ENCODE measurements around the gene COBL.
"Not testable (repeated sequence)": the region's sequence is repeated elsewhere in the genome, so short reads cannot be mapped to it uniquely, and the experiment has no call there.

Gene COBL

DNA sequence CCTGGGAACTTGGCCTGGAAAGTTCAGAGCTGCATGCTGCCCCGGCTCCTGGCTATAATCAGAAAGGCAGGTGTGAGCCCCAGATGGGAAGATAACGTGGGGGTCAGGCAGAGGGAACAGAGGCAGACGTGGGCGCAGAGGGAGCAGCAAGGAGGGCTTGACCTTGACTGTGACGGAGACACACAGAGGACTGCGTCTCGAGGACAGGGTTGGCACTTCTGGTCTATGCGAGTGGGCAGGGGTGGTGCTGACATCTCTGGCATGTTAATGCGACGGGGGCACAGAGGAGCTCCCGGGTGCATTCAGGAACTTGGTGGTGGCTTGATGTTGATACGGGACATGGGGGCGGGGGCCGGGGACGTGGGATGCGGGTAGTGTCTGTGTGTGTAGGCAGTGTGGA lies 301.8 kb downstream of the COBL start:
- no peak for DNase-seq

GRCh38 chr7:51013861-51014511 lies 302.6 kb downstream of the COBL start:
- no peak for DNase-seq

DNA sequence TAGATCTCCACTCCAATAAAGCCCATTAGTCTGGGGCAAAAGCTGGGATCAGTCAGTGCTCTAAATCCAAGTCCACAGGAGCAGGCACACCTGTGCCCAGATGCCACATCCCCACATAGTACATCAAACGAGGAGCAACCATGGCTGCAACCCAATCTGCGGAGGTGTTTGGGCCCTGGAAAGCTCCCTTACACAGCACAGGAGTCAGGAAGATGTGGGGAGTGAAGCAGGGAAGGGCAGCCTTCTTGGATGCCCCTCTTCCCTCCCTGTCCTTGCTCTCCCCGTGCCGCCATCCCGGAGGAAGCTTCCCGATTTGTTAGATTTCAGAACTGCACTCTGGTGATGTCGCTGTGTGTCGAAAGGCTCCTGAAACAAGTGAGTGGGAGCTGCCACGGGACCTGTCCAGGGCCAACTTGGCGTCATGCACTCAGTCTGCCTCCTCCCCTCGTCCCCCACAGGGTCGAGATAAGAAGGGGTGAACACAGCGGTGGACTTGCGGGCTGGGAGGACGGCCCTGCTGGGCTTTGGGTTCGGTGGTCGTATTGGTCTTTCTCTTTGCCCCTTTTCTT lies 303.3 kb downstream of the COBL start:
- DNase-seq = no peak

GRCh38 chr7:51012569-51013217 lies 303.9 kb downstream of the COBL start:
- no peak for DNase-seq

DNA sequence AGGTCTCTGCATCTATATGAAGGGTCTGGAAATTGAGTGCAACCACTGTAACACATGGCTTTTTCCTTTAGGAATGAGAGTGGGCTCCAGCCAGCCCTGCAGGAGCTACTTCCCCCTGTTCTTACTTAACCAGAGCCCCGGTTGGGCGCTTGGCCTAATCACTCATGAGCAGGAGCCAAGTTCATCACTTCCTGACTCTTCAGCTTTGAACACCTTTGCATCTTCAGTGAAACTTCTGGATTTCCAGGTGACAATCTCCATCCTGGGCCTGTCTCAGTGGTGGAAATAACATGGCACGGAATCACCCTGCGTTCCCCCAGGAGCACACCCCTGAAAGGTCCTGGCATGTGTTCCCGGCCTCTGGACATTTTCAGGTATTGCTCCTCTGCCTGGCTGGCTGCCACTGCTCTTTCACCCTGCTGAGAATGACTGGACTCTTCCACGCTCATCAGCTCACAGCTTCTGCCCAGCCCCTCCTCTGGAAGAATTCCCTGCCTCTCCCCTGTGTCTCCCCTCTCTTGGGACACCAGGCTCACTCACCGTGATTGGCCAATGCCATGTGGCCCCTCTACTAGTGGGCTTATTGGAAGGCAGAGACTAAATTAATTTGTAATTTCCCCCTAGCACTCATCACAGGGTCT lies 304.8 kb downstream of the COBL start:
- no peak for DNase-seq

GRCh38 chr7:51010534-51010933 lies 306.1 kb downstream of the COBL start:
- no peak for DNase-seq

DNA sequence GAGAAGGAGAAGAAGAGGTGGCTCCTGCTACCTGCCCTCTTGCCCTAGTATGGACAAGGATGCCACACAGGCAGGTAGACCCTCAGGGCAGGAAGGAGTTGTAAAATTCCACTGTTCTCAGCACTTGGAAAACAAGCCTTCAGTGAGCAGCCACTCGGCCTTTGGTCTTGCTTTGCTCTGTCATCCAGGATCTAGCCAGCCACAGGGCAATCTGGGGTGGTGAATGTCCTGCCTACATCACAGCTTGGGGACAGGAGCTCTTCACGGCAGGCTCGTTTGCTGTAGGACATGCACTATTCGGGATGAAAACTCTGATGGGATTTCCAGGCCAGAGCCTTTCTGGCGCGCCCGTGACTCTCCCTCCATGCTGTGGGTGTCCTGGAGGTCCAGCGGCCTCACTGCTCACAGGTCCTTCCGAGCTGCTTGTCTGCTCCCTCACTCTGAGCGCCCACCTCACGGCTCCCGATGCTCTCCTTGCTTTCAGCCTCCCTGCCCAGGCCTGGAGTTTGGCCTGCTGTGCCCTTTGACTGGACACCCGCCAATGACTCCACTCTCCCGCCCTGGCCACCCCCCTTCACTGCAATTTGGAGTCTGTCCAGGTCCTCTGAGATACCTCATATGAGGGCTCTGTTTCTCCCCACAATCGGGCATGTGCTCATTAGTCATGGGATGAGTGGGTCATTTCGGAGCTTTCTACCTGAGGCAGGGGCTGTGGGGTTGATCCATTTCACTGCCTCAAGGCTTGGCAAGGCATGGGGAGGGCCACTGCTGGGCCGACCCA lies 306.7 kb downstream of the COBL start:
- no peak for DNase-seq

GRCh38 chr7:51007551-51008505 lies 308.8 kb downstream of the COBL start:
- DNase-seq = no peak

GRCh38 chr7:51006483-51007235 lies 309.9 kb downstream of the COBL start:
- DNase-seq = no peak

DNA sequence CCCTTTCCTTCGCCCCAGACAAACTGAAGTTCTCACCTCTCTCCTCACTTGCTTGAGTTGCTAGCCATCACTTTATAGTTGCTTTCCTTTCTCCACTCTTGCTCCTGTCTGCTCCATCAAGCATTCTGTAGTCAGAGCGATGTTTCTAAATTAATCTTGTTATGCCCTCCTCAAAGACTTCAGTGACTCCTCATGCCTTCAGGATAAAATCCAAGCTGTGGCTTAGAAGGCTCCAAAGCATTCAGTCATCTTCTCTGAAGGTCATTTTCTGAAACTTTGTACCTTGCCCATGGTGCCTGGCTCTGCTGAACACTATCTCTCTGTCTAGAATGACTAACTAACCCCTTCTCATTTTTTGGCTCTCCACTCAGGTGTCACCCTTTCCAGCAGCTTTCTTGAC lies 311.5 kb downstream of the COBL start:
- DNase-seq = no peak

GRCh38 chr7:51000956-51001355 lies 315.7 kb downstream of the COBL start:
- no peak for DNase-seq

DNA sequence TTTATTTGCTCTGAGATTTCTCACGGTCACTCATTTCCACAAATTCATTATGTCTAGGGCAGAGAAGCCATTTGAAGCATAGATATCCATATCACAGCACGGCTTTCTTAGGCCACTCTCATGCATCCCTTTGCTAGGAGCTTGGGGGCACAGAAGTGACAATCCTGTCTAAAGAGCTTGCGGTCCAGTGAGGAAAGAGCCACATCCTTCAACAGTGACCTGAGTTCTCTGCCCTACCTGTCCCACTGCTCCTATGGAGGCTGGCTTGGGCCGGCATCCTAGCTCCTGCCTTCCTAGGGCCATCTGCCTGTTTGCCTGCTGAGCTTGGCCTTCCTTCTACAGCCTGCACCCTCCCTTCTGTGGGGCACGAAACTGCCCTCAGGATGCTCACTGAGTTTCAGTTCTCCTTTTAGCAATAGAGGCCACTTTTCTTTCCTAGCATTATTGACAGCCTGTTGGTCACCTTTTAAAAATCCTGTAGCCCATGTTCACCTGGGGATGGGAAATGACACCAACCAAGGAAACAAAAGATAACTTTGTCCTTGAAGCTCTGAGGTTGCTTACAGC lies 321.8 kb downstream of the COBL start:
- DNase-seq = no peak

DNA sequence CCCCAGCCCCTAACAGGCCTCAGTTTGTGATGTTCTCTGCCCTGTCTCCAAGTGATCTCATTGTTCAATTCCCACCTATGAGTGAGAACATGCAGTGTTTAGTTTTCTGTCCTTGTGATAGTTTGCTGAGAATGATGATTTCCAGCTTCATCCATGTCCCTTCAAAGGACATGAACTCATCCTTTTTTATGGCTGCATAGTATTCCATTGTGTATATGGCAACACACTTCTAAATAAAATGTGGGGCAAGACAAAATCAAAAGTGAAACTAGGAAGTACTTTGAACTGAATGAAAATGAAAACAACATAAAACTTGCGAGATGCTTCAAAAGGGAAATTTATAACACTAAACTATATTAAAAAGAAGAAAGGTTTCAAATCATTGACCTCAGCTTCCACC lies 326.4 kb downstream of the COBL start:
- not testable (repeated sequence) for DNase-seq

DNA sequence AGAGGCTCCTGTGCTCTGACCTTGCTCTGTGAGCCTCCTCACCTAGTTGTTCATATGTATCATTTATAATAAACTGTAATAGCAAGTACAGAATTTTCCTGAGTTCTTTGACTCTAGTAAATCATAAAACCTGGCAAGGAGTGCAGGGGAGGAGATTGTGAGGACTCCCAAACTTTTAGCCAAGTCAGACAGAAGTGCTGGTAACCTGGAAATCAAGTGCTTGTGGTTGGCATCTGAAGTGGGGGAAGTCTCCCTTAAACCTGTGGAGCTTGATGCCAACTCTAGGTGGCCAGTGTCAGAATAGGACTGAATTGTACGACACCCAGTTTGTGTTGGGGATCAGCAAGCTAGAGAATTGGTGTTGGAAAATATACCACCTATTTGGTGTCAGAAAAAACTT lies 327.6 kb downstream of the COBL start:
- no peak for DNase-seq

GRCh38 chr7:50988465-50988864 lies 328.1 kb downstream of the COBL start:
- DNase-seq = no peak

GRCh38 chr7:50985096-50985495 lies 331.5 kb downstream of the COBL start:
- no peak for DNase-seq

DNA sequence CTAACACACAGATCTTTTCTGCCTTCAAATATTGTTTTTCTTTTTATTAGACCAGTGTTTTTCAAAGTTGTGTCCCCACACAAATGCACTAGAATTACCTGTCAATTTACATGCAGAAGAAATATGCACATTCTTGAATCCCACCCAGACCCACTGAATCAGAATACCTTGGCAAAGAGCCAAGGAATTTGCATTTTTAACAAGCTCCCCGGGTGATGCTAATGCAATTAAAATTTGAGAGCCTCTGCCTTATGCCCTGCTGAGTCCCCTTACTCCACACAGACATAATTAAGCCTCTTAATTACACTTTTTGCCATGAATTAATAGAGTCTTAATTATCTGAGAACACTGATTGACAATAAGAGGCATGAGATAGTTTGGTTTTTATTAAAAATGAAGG lies 332.8 kb downstream of the COBL start:
- no peak for DNase-seq

DNA sequence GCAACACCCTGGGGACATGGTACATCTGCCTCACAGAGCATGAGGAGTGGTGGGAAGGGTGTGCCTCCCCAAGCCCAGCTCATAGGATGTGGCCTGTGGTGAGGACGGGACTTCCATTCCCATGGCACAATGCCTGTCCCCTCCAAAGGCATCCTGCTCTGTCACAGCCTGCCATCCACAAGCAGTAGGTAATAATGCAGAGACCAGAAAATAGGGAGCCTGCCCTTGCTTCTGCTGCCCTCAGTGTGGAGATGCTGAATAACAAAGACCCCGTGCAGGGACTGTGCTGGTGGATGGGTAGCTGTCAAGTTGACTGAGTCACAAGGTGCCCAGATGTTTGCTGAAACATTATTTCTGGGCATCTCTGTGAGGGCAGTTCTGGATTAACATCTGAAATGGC lies 334.0 kb downstream of the COBL start:
- no peak for DNase-seq

- DNase-seq = no peak
Measured at GRCh38 chr7:50981743-50982142, 334.9 kb downstream of the COBL start.

DNA sequence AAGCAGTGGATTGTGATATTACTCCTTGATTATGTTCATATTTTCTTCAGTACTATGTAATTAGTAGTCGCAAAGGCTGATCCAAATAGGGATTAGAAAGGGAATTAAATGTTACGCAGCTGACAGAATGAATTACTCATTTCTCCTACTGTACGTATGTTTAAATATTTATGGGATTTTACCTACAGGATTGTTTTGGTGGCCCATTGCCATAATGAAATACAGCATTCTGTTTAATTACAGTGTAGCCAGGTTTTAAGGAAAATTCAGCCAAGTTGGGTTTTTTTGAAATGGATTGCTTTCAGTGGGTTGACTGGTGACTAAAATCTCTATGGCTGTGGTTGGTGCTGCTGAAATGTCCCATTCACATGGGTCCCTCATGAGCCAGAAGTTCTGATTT lies 336.2 kb downstream of the COBL start:
- DNase-seq = no peak

DNA sequence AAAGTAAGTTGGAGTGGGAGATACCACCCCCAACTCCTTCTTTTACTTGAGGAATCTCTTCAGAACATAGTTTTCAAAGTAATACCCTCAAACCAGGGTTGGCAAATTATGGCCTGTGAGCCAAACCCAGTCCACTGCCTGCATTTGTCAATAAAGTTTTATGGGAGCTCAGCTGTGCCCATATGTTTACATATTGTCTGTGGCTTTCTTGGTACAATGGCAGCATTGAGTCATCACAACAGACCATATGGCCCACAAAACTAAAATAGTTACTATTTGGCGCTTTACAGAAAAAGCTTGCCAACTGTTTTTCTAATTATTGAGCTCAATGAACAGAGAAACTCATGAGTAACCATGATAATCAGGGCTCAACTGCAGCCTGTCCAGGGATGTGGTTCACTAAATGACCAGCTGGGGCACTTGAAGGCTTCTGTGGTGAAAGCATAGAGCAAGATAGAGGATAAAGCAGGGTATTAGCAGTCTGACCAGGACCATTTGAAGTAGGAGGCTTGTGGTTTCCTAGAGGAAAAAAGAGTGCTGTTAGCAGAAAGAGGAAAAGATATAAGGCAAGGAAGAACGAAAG lies 337.9 kb downstream of the COBL start:
- DNase-seq = no peak
